ENCODE data around the gene KMT2B. TPM values are rescaled to one million over a fixed set of nuclear protein-coding genes. Genes with fewer than 3 reads are reported as not detected.

Gene KMT2B
- total and polyA plus RNA-seq, 4 donors = 8.2 to 42.2 (median 28.5) TPM

GRCh38 chr19:35710784-35711723, 6.7 kb upstream of the KMT2B start:
- no peak for DNase-seq (ENCODE audit: low read depth in 4 of 6, low spot score in 6 of 6)
- Histone ChIP-seq H3K4me1 (ENCODE audit: control insufficient read depth, insufficient read depth, low read length) (peaks cover 16% of the 10 kb centered on the region), H3K27me3 (ENCODE audit: control insufficient read depth, insufficient read depth, low read length) (no peaks in the 10 kb centered on the region), H3K36me3 (ENCODE audit: control insufficient read depth, insufficient read depth, low read length) (peaks cover 9% of the 10 kb centered on the region), H3K27ac (ENCODE audit: low read depth, low read length) (no peak overlapping the region), H3K4me3 (ENCODE audit: low read depth, low read length) (no peak overlapping the region), H3K9me3 (ENCODE audit: control insufficient read depth, insufficient read depth, low read length) (no peaks in the 10 kb centered on the region)
- 55% methylated on average over 3 of the region's 13 CpGs for WGBS (ENCODE audit: insufficient coverage)

- H3K27me3 ChIP-seq (ENCODE audit: control insufficient read depth, insufficient read depth, low read length) = no peaks in the 10 kb centered on the region
- H3K27ac ChIP-seq (ENCODE audit: low read depth, low read length) = no peak overlapping the region
- H3K9me3 ChIP-seq (ENCODE audit: control insufficient read depth, insufficient read depth, low read length) = no peaks in the 10 kb centered on the region
- H3K4me1 ChIP-seq (ENCODE audit: control insufficient read depth, insufficient read depth, low read length) = peaks cover 26% of the 10 kb centered on the region
- H3K36me3 ChIP-seq (ENCODE audit: control insufficient read depth, insufficient read depth, low read length) = peaks cover 9% of the 10 kb centered on the region
- 70% methylated on average over 5 of the region's 11 CpGs for WGBS (ENCODE audit: insufficient coverage)
- no peak overlapping the region for H3K4me3 ChIP-seq (ENCODE audit: low read depth, low read length)
- no peak for DNase-seq (ENCODE audit: low read depth in 4 of 6, low spot score in 6 of 6)
These were observed 5.0 kb upstream of the KMT2B start for GRCh38 chr19:35712567-35713505.

- Histone ChIP-seq H3K9me3 (ENCODE audit: control insufficient read depth, insufficient read depth, low read length) (no peaks in the 10 kb centered on the region), H3K4me3 (ENCODE audit: low read depth, low read length) (no peak overlapping the region), H3K4me1 (ENCODE audit: control insufficient read depth, insufficient read depth, low read length) (peaks cover 27% of the 10 kb centered on the region), H3K27me3 (ENCODE audit: control insufficient read depth, insufficient read depth, low read length) (no peaks in the 10 kb centered on the region), H3K36me3 (ENCODE audit: control insufficient read depth, insufficient read depth, low read length) (peaks cover 9% of the 10 kb centered on the region), H3K27ac (ENCODE audit: low read depth, low read length) (no peak overlapping the region)
- no peak for DNase-seq (ENCODE audit: low read depth in 4 of 6, low spot score in 6 of 6)
- 67% methylated on average over 1 of the region's 2 CpGs for WGBS (ENCODE audit: insufficient coverage)
These were observed 4.3 kb upstream of the KMT2B start for GRCh38 chr19:35713506-35713850.

GRCh38 chr19:35713904-35714495, 3.8 kb upstream of the KMT2B start:
- Histone ChIP-seq H3K4me1 (ENCODE audit: control insufficient read depth, insufficient read depth, low read length) (peaks cover 32% of the 10 kb centered on the region), H3K36me3 (ENCODE audit: control insufficient read depth, insufficient read depth, low read length) (peaks cover 9% of the 10 kb centered on the region), H3K27ac (ENCODE audit: low read depth, low read length) (no peak overlapping the region), H3K9me3 (ENCODE audit: control insufficient read depth, insufficient read depth, low read length) (no peaks in the 10 kb centered on the region), H3K4me3 (ENCODE audit: low read depth, low read length) (no peak overlapping the region), H3K27me3 (ENCODE audit: control insufficient read depth, insufficient read depth, low read length) (no peaks in the 10 kb centered on the region)
- no peak for DNase-seq (ENCODE audit: low read depth in 4 of 6, low spot score in 6 of 6)
- WGBS (ENCODE audit: insufficient coverage) = 87% methylated on average over 10 of the region's 12 CpGs

GRCh38 chr19:35714601-35715354, 3.0 kb upstream of the KMT2B start:
- DNase-seq (ENCODE audit: low read depth in 4 of 6, low spot score in 6 of 6) = no peak
- WGBS (ENCODE audit: insufficient coverage) = 49% methylated on average over 12 of the region's 14 CpGs
- no peaks in the 10 kb centered on the region for H3K27me3 ChIP-seq (ENCODE audit: control insufficient read depth, insufficient read depth, low read length)
- H3K27ac ChIP-seq (ENCODE audit: low read depth, low read length) = no peak overlapping the region
- H3K36me3 ChIP-seq (ENCODE audit: control insufficient read depth, insufficient read depth, low read length) = peaks cover 16% of the 10 kb centered on the region
- H3K4me1 ChIP-seq (ENCODE audit: control insufficient read depth, insufficient read depth, low read length) = peaks cover 40% of the 10 kb centered on the region
- no peaks in the 10 kb centered on the region for H3K9me3 ChIP-seq (ENCODE audit: control insufficient read depth, insufficient read depth, low read length)
- H3K4me3 ChIP-seq (ENCODE audit: low read depth, low read length) = no peak overlapping the region

GRCh38 chr19:35715355-35715809, 2.4 kb upstream of the KMT2B start:
- H3K4me3 ChIP-seq (ENCODE audit: low read depth, low read length) = no peak overlapping the region
- no peaks in the 10 kb centered on the region for H3K27me3 ChIP-seq (ENCODE audit: control insufficient read depth, insufficient read depth, low read length)
- no peak for DNase-seq (ENCODE audit: low read depth in 4 of 6, low spot score in 6 of 6)
- H3K4me1 ChIP-seq (ENCODE audit: control insufficient read depth, insufficient read depth, low read length) = peaks cover 42% of the 10 kb centered on the region
- 79% methylated on average over 7 of the region's 7 CpGs for WGBS (ENCODE audit: insufficient coverage)
- peaks cover 22% of the 10 kb centered on the region for H3K36me3 ChIP-seq (ENCODE audit: control insufficient read depth, insufficient read depth, low read length)
- no peaks in the 10 kb centered on the region for H3K9me3 ChIP-seq (ENCODE audit: control insufficient read depth, insufficient read depth, low read length)
- H3K27ac ChIP-seq (ENCODE audit: low read depth, low read length) = no peak overlapping the region

GRCh38 chr19:35715981-35716800, 1.6 kb upstream of the KMT2B start:
- no peak for DNase-seq (ENCODE audit: low read depth in 4 of 6, low spot score in 6 of 6)
- H3K4me3 ChIP-seq (ENCODE audit: low read depth, low read length) = peak overlapping the region; percentile 78
- peaks cover 42% of the 10 kb centered on the region for H3K4me1 ChIP-seq (ENCODE audit: control insufficient read depth, insufficient read depth, low read length)
- H3K9me3 ChIP-seq (ENCODE audit: control insufficient read depth, insufficient read depth, low read length) = no peaks in the 10 kb centered on the region
- H3K27ac ChIP-seq (ENCODE audit: low read depth, low read length) = peak overlapping the region; percentile 91
- no peaks in the 10 kb centered on the region for H3K27me3 ChIP-seq (ENCODE audit: control insufficient read depth, insufficient read depth, low read length)
- 2% methylated on average over 52 of the region's 52 CpGs for WGBS (ENCODE audit: insufficient coverage)
- peaks cover 30% of the 10 kb centered on the region for H3K36me3 ChIP-seq (ENCODE audit: control insufficient read depth, insufficient read depth, low read length)

- peaks cover 38% of the 10 kb centered on the region for H3K36me3 ChIP-seq (ENCODE audit: control insufficient read depth, insufficient read depth, low read length)
- peaks cover 42% of the 10 kb centered on the region for H3K4me1 ChIP-seq (ENCODE audit: control insufficient read depth, insufficient read depth, low read length)
These were observed 770 bp upstream of the KMT2B start for GRCh38 chr19:35716801-35717664.

More at GRCh38 chr19:35716801-35717664, 770 bp upstream of the KMT2B start:
- H3K27me3 ChIP-seq (ENCODE audit: control insufficient read depth, insufficient read depth, low read length) = no peaks in the 10 kb centered on the region
- peak overlapping the region; percentile 91 for H3K27ac ChIP-seq (ENCODE audit: low read depth, low read length)
- H3K9me3 ChIP-seq (ENCODE audit: control insufficient read depth, insufficient read depth, low read length) = no peaks in the 10 kb centered on the region
- WGBS (ENCODE audit: insufficient coverage) = 0% methylated on average over 70 of the region's 77 CpGs
- H3K4me3 ChIP-seq (ENCODE audit: low read depth, low read length) = peak overlapping the region; percentile 78
- peak in 5 of 6 donors; percentile 61 to 99 (median 75) for DNase-seq (ENCODE audit: low read depth in 4 of 6, low spot score in 6 of 6)

Measured in spinal cord (tissue), 10 donors.